ENCODE measurements around the gene OR5H14. TPM values are rescaled to one million over a fixed set of nuclear protein-coding genes. Genes with fewer than 3 reads are reported as not detected.
"Not testable (repeated sequence)": the region's sequence is repeated elsewhere in the genome, so short reads cannot be mapped to it uniquely, and the experiment has no call there.

The OR5H14 gene
- total RNA-seq, 1 donor from 2014 or later: not detected

GRCh38 chr3:98114264-98114663 is 33.0 kb upstream of the OR5H14 start:
- Histone ChIP-seq H3K36me3 (no peaks in the 10 kb centered on the region), H3K4me3 (no peak overlapping the region), H3K9me3 (peaks cover 3% of the 10 kb centered on the region), H3K4me1 (no peaks in the 10 kb centered on the region), H3K27me3 (ENCODE audit: low read depth) (no peaks in the 10 kb centered on the region), H3K27ac (no peak overlapping the region)
- intact Hi-C loops (cut with DNase I): no loop called here
- DNase-seq (no peak), ATAC-seq (no peak)
- no peak for TF ChIP-seq CTCF (IDR thresholded peaks at IDR 0.05)

GRCh38 chr3:98115717-98116116 is 31.6 kb upstream of the OR5H14 start:
- no peaks in the 10 kb centered on the region for H3K4me1 ChIP-seq
- intact Hi-C loops (cut with DNase I): no loop called here
- H3K27me3 ChIP-seq (ENCODE audit: low read depth): no peaks in the 10 kb centered on the region
- ATAC-seq (no peak), DNase-seq (no peak)
- TF ChIP-seq CTCF (IDR thresholded peaks at IDR 0.05): no peak
- no peak overlapping the region for H3K4me3 ChIP-seq
- H3K9me3 ChIP-seq: peaks cover 3% of the 10 kb centered on the region
- no peaks in the 10 kb centered on the region for H3K36me3 ChIP-seq
- no peak overlapping the region for H3K27ac ChIP-seq

- intact Hi-C loops (cut with DNase I): no loop called here
- TF ChIP-seq CTCF (IDR thresholded peaks at IDR 0.05): no peak
- DNase-seq: no peak
- no peaks in the 10 kb centered on the region for H3K36me3 ChIP-seq
- H3K27ac ChIP-seq: no peak within 1 kb of the TSS
- H3K4me3 ChIP-seq: no peak within 1 kb of the TSS
- H3K4me1 ChIP-seq: no peaks in the 10 kb centered on the region
- no peaks in the 10 kb centered on the region for H3K9me3 ChIP-seq
- no peaks in the 10 kb centered on the region for H3K27me3 ChIP-seq (ENCODE audit: low read depth)
- no peak for ATAC-seq
Measured at GRCh38 chr3:98130421-98130820, 16.9 kb upstream of the OR5H14 start, which contains the start of gene OR5H1. OR5H1 (plus strand) TSS chr3:98130721; CDS start chr3:98132698, 1,977 bp downstream.

GRCh38 chr3:98136631-98137030 is 10.6 kb upstream of the OR5H14 start:
- no peaks in the 10 kb centered on the region for H3K27me3 ChIP-seq (ENCODE audit: low read depth)
- H3K27ac ChIP-seq: no peak overlapping the region
- intact Hi-C loops (cut with DNase I): no loop called here
- ATAC-seq (no peak), DNase-seq (no peak)
- TF ChIP-seq CTCF (IDR thresholded peaks at IDR 0.05): no peak
- H3K9me3 ChIP-seq: no peaks in the 10 kb centered on the region
- no peaks in the 10 kb centered on the region for H3K36me3 ChIP-seq
- no peak overlapping the region for H3K4me3 ChIP-seq
- no peaks in the 10 kb centered on the region for H3K4me1 ChIP-seq

- H3K4me3 ChIP-seq; H3K4me1 ChIP-seq; DNase-seq; ATAC-seq; H3K9me3 ChIP-seq; H3K27me3 ChIP-seq (ENCODE audit: low read depth); H3K27ac ChIP-seq; H3K36me3 ChIP-seq; intact Hi-C loops (cut with DNase I): not testable (repeated sequence)
Measured at GRCh38 chr3:98137826-98138557, 9.3 kb upstream of the OR5H14 start.

- H3K4me3 ChIP-seq: no peak overlapping the region
- intact Hi-C loops (cut with DNase I): no loop called here
- H3K27ac ChIP-seq: no peak overlapping the region
- no peaks in the 10 kb centered on the region for H3K4me1 ChIP-seq
- no peaks in the 10 kb centered on the region for H3K36me3 ChIP-seq
- no peak for ATAC-seq
- no peaks in the 10 kb centered on the region for H3K27me3 ChIP-seq (ENCODE audit: low read depth)
- DNase-seq: no peak
- no peaks in the 10 kb centered on the region for H3K9me3 ChIP-seq
- TF ChIP-seq CTCF (IDR thresholded peaks at IDR 0.05): no peak
Measured at GRCh38 chr3:98140531-98140930, 6.7 kb upstream of the OR5H14 start.

Measured in lower lobe of right lung (tissue), 2 donors.